Mucosa of descending colon (tissue), 3 donors: ENCODE data around the gene KIAA0825. TPM values are rescaled to one million over a fixed set of nuclear protein-coding genes. Genes with fewer than 3 reads are reported as not detected.

Experiments
- ATAC-seq: fragments of 200-7000 bp; cut with Tn5 transposase; one replicate; pipeline ENCODE4 v1.9.1; 2020; ENCODE audit warnings: mild to moderate bottlenecking, moderate library complexity
- DNase-seq, 3 donors: peaks; one replicate each; pipeline ENCODE4 v3.0.0-alpha.2; 2020
- H3K36me3 ChIP-seq: fragments of 200-600 bp; one replicate; pipeline ENCODE4 v1.8.0; 2021; ENCODE audit warnings: low read depth, mild to moderate bottlenecking
- H3K4me1 ChIP-seq: fragments of 200-600 bp; one replicate; pipeline ENCODE4 v1.8.0; 2021; ENCODE audit warnings: low read depth, mild to moderate bottlenecking
- H3K4me3 ChIP-seq: fragments of 200-600 bp; one replicate; pipeline ENCODE4 v1.8.0; 2021; ENCODE audit warnings: mild to moderate bottlenecking
- H3K9me3 ChIP-seq: fragments of 200-600 bp; one replicate; pipeline ENCODE4 v1.8.0; 2021; ENCODE audit warnings: mild to moderate bottlenecking
- CTCF ChIP-seq: fragments of 200-600 bp; IDR thresholded peaks from one replicate; pipeline ENCODE4 v1.8.0; 2022; ENCODE audit warnings: antibody characterized with exemption, mild to moderate bottlenecking
- intact Hi-C, 2 donors: fragments of 100-400 bp; cut with DNase I in 1 of 2; cut with micrococcal nuclease in 1 of 2; formaldehyde crosslinking; loops; one replicate each; pipeline versions ENCODE4 v1.11.0 to v1.11.1; 2022; cut with DNase I, micrococcal nuclease
- total RNA-seq, 3 donors: library from RNA; stranded (reverse); fragmentation: NEBNext Ultra II Directional in 2 of 3; extraction: Animal tissue kit (Norgen Biotek cat#: 25700) in 2 of 3; gene quantifications; one replicate each; pipeline versions ENCODE4 v1.2.1 to v1.2.4, GENCODE V29; 2021 to 2023
- donor health status: DM: no; HTN: no; CAD: no; lungs with moderate emphysema.
- donor health status: DM: no; HTN: no; CAD: no.
- donor health status: DM: no; HTN: yes; CAD: no.

KIAA0825 gene
- total RNA-seq, 3 donors from 2014 or later = 2.6 to 3.6 (median 3.1) TPM

GRCh38 chr5:94196953-94197352 is 421.5 kb downstream of the KIAA0825 start:
- Histone ChIP-seq H3K4me3 (no peak overlapping the region), H3K4me1 (no peaks in the 10 kb centered on the region), H3K36me3 (no peaks in the 10 kb centered on the region), H3K9me3 (no peaks in the 10 kb centered on the region)
- intact Hi-C loops = no loop called here
- ATAC-seq (no peak), DNase-seq (no peak)
- TF ChIP-seq CTCF = no peak

- TF ChIP-seq CTCF = no peak
- H3K4me1 ChIP-seq = no peaks in the 10 kb centered on the region
- no peaks in the 10 kb centered on the region for H3K9me3 ChIP-seq
- no peak for DNase-seq
- ATAC-seq = no peak
- intact Hi-C loops = no loop called here
- no peaks in the 10 kb centered on the region for H3K36me3 ChIP-seq
- no peak overlapping the region for H3K4me3 ChIP-seq
Measured at GRCh38 chr5:94192658-94193391, 425.6 kb downstream of the KIAA0825 start.

GRCh38 chr5:94191604-94192003 is 426.8 kb downstream of the KIAA0825 start:
- DNase-seq (no peak), ATAC-seq (no peak)
- intact Hi-C loops = no loop called here
- no peak for TF ChIP-seq CTCF
- no peak overlapping the region for H3K4me3 ChIP-seq
- H3K4me1 ChIP-seq = no peaks in the 10 kb centered on the region
- H3K9me3 ChIP-seq = no peaks in the 10 kb centered on the region
- no peaks in the 10 kb centered on the region for H3K36me3 ChIP-seq

- Histone ChIP-seq H3K9me3 (no peaks in the 10 kb centered on the region), H3K4me3 (no peak overlapping the region), H3K4me1 (no peaks in the 10 kb centered on the region), H3K36me3 (no peaks in the 10 kb centered on the region)
- intact Hi-C loops = no loop called here
- no peak for TF ChIP-seq CTCF
- no peak for ATAC-seq
- DNase-seq = no peak
Measured at GRCh38 chr5:94188725-94189124, 429.7 kb downstream of the KIAA0825 start.

GRCh38 chr5:94184870-94185269 is 433.5 kb downstream of the KIAA0825 start:
- H3K4me3 ChIP-seq = no peak overlapping the region
- H3K4me1 ChIP-seq = no peaks in the 10 kb centered on the region
- TF ChIP-seq CTCF = no peak
- ATAC-seq (no peak), DNase-seq (no peak)
- intact Hi-C loops = no loop called here
- H3K36me3 ChIP-seq = no peaks in the 10 kb centered on the region
- H3K9me3 ChIP-seq = no peaks in the 10 kb centered on the region

GRCh38 chr5:94181895-94182294 is 436.5 kb downstream of the KIAA0825 start:
- TF ChIP-seq CTCF = no peak
- ATAC-seq (no peak), DNase-seq (no peak)

More at GRCh38 chr5:94181895-94182294, 436.5 kb downstream of the KIAA0825 start:
- Histone ChIP-seq H3K4me1 (no peaks in the 10 kb centered on the region), H3K36me3 (no peaks in the 10 kb centered on the region), H3K4me3 (no peak overlapping the region), H3K9me3 (no peaks in the 10 kb centered on the region)
- intact Hi-C loops = no loop called here
